SK-N-DZ (cell line): ENCODE data around the gene ZNF548.

Experiments
- DNase-seq: peaks from one replicate; pipeline ENCODE4 v3.0.0-alpha.2; 2015; ENCODE audit warnings: low spot score

Gene ZNF548

DNA sequence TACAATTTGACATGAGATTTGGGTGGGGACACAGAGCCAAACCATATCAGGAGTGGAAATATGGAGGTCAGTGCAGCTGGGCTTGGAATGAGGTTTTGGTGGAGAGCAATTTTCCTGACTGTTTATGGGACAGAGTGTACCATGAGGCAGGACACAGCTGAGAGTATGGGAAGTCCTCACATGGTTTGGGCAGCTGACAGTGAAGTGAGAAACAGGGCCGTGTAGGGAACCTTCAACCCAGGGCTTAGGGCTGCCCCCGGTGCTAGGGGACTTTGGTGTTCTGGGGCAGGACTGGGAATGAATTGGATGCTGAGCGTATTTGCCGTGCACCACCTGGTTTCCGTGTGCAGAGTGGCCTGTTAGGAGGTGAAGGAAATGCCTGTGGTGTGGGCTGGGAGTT, 6.1 kb downstream of the ZNF548 start:
- DNase-seq, result no peak

GRCh38 chr19:57398868-57399267, 9.2 kb downstream of the ZNF548 start:
- DNase-seq, result no peak

- DNase-seq, result no peak
Measured at GRCh38 chr19:57403737-57404563, 14.3 kb downstream of the ZNF548 start.

GRCh38 chr19:57406516-57407123, 17.0 kb downstream of the ZNF548 start:
- DNase-seq, result peak; percentile 45

- peak; percentile 86 for DNase-seq
Measured at GRCh38 chr19:57410877-57411671, 21.4 kb downstream of the ZNF548 start, which contains the start of gene ZNF17. ZNF17 (plus strand) TSS chr19:57411161; CDS start chr19:57413616, 2,455 bp downstream.

DNA sequence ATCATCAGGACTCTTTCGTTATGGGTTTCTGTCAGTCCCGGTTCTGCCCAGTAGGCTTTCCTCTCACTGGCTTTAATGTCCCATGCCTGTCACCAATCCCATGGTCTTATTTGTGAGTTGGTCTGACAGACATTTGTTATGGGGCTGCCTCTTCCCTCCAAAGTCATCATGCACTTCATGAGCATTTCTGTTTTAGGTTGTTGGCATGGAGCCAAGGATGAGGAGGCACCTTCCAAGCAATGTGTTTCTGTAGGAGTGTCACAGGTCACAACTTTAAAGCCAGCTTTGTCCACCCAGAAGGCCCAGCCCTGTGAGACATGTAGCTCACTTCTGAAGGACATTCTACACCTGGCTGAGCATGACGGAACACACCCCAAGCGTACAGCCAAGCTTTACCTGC, 29.8 kb downstream of the ZNF548 start:
- no peak for DNase-seq

GRCh38 chr19:57421037-57421436, 31.4 kb downstream of the ZNF548 start:
- no peak for DNase-seq

DNA sequence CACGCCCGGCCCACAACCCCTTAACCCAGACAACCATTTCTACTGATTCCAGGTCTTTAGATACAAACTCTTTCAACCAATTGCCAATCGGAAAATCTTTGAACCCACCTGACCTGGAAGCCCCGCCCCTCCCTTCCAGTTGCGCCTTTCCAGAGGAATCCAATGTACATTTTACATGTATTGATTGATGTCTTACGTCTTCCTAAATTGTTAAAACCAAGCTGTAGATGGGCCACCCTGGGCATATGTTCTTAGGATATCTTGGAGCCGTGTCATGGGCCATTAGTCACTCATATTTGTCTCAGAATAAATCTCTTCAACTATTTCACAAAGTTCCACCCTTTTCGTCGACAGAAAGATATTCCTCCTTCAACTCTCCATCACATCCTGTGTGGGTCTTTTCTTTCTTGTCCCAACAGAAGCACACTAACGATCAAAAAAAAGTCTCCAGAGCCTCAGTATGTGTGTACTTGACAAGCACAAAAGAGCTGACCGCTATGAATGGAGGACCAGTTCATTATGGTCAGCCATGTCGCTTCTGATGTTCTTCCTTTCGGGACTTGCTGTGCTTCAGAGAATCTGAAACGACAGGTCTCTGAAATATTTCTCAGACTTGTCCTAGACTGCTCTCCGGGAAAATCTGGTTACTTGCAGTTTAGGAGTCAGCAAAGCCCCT, 44.9 kb downstream of the ZNF548 start:
- peak; percentile 4 for DNase-seq

DNA sequence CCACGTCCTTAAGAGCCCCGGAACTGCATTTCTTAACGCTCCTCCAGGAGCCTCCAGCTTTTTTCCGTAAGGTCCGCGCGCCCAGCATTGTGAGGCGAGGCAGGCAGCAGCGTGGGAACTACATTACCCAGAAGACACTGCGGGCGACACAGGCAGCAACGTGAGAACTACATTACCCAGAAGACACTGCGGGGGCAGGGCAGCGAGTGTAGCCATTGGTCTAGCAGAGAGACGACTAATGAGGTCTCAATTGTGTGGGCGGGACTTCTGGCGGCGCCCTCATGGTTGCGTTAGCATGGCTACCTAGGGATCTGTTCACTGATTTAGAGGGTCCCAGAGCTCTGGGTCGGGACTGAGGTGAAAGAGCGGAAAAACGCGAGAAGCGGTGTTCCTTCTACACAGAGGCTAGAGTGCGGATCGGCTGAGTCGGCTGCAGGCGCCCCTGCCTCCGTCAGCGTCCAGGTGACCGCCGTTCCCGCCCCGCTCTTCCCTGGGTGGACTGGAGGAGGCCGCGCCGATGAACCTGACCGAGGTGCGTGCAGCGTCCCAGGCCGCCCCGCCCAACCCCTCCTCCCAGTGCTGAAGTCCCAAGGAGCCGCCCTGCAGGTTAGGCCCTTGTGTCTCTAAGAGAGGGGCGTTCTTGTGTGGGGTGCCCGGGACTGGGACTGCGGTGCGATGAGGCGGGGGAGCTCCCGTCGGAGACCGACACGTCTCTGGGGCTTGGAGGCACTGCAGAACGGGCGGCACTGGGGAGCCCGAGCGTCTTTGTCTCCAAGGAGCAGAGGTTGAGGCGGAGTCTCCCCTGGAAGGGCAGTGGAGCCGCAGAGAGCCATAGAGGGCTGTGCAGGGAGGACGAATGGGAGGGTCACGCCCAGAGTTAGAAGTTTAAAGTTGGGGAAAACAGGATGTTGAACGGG, 45.7 kb downstream of the ZNF548 start, which contains the start of gene ZNF749:
ZNF749 (plus strand) TSS at position 264 of the 917 bp plus-strand sequence; CDS start at position 518, 254 bp downstream.
- DNase-seq, result peak; percentile 95

DNA sequence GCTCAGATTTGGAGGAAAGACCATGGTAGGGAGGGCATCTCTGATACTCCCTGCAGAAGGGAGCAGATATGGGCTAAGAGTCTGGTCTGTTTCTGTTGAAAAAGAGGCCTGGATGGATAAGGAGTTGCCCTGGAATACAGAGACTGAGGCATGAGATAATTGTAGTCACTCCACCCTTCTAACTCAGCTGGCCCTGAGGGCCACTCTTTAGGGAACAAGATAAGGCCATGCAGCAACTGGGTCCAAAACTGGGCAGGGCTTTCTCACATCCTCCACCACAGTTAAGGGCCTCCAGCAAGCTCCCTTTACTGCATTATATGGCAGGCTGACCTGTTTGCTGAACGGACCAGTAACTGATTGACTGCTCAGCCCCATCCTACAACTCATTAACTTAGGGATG, 46.8 kb downstream of the ZNF548 start:
- DNase-seq, result no peak

DNA sequence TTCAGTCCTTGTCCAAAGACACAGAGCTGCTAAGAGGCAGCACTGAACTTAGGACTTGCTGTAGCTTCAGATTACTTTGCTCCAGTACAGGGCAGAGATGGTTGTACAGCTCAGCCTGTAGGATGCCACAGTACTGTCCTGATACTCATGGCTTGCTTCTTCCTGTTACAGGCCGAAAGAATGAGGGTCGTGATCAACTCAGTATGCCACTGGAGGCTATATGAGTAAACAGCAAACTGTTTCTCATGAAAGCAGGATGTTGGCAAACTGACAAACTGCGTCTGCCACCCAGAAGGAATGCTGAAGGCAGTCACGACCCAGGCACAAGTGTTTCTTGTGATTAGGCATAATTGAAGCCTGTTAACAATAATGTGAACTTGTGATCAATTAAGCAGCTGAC, 48.3 kb downstream of the ZNF548 start:
- DNase-seq, result no peak

- DNase-seq, result no peak
Measured at GRCh38 chr19:57438925-57439324, 49.3 kb downstream of the ZNF548 start.

DNA sequence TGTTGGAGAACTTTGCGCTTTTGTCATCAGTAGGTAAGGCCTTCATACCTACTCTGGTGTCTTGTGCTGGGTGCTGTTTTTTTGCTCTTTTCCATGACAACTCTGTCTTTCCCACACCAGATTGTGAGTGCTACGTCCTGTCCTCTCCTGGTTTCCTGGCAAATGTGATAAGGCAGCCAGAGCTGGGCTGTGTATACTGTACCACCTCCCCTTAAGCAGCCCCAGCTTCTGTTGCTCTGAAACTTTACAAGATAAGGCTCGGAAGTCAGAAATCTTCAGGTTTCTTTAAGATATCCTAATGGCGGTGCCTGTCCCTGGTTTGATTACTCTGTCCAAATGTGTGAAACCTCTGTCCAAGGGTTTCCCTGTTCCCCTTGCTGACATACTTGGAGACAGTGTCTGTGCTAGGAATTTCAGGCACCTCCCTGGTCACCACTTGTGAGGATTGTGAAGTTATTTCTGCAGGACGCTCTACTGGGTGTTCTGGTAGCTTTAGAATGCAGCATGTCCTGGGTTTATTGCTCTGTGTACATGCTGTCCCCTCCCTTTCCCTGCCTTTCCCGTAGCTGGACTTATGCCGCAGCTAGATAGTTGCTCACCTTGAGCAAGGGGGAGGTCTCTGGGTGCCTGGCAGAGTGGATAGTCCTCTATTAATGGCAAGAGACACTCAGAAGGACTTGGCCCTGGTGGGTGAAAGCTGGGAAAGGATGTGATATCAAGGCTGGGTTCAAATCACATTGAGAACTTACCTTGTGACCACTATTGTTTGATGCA, 52.5 kb downstream of the ZNF548 start:
- DNase-seq, result no peak

GRCh38 chr19:57443121-57443696, 53.6 kb downstream of the ZNF548 start:
- DNase-seq, result no peak

GRCh38 chr19:57452307-57452706, 62.7 kb downstream of the ZNF548 start:
- no peak for DNase-seq
